Left lung (tissue), 10 donors: Measurements from ENCODE around the gene CBY2. TPM values are rescaled to one million over a fixed set of nuclear protein-coding genes. Genes with fewer than 3 reads are reported as not detected.

ENCODE experiments used
- ATAC-seq: fragments of 200-7000 bp; cut with Tn5 transposase; one replicate; pipeline ENCODE4 v1.9.1; 2020; ENCODE audit warnings: moderate library complexity
- DNase-seq, 4 donors: peaks; one replicate each; pipeline ENCODE4 v3.0.0-alpha.2; 2013 to 2020
- H3K27ac ChIP-seq, 2 donors: fragments of 200-600 bp; sonication (generic) in 1 of 2; one replicate each; pipeline versions ENCODE4 v1.5.0 to v1.8.0; 2020 to 2021
- H3K27me3 ChIP-seq, 2 donors: fragments of 200-600 bp; sonication (generic) in 1 of 2; one replicate each; pipeline versions ENCODE4 v1.5.0 to v1.8.0; 2020 to 2021
- H3K36me3 ChIP-seq, 2 donors: fragments of 200-600 bp; sonication (generic) in 1 of 2; one replicate each; pipeline versions ENCODE4 v1.5.0 to v1.8.0; 2020 to 2021
- H3K4me1 ChIP-seq, 2 donors: fragments of 200-600 bp; one replicate each; pipeline ENCODE4 v1.8.0; 2021
- H3K4me3 ChIP-seq, 2 donors: fragments of 200-600 bp; sonication (generic) in 1 of 2; one replicate each; pipeline versions ENCODE4 v1.5.0 to v1.8.0; 2020 to 2021; ENCODE audit warnings: mild to moderate bottlenecking in 1 of 2
- H3K9me3 ChIP-seq, 2 donors: fragments of 200-600 bp; sonication (generic) in 1 of 2; one replicate each; pipeline versions ENCODE4 v1.5.0 to v1.8.0; 2020 to 2021
- intact Hi-C, 2 donors: fragments of 100-400 bp; cut with DNase I; formaldehyde crosslinking; loops; one replicate each; pipeline versions ENCODE4 v1.11.2 to v1.14.2; 2022
- polyA plus RNA-seq, 6 donors: library from polyadenylated mRNA; unstranded; fragments of 120-200 nt; gene quantifications; one replicate each; pipeline ENCODE4 v1.2.1, GENCODE V29; 2013; ENCODE audit not compliant: insufficient read length in 6 of 6
- total RNA-seq, 2 donors: library from RNA; stranded (reverse); fragmentation: NEBNext Ultra II Directional; extraction: Animal tissue kit (Norgen Biotek cat#: 25700); gene quantifications; one replicate each; pipeline ENCODE4 v1.2.1, GENCODE V29; 2021
- TF ChIP-seq, protein P1 (sequence below), 2 donors: fragments of 200-600 bp; sonication (generic) in 1 of 2; IDR thresholded peaks; one replicate each; pipeline versions ENCODE4 v1.5.0 to v1.8.0; 2021; ENCODE audit warnings: antibody characterized with exemption in 2 of 2
- donor health status: DM: no; HTN: yes; CAD: no.
- donor health status: DM: no; HTN: no; CAD: no.

CBY2 gene
- total and polyA plus RNA-seq, 8 donors, result not detected

DNA sequence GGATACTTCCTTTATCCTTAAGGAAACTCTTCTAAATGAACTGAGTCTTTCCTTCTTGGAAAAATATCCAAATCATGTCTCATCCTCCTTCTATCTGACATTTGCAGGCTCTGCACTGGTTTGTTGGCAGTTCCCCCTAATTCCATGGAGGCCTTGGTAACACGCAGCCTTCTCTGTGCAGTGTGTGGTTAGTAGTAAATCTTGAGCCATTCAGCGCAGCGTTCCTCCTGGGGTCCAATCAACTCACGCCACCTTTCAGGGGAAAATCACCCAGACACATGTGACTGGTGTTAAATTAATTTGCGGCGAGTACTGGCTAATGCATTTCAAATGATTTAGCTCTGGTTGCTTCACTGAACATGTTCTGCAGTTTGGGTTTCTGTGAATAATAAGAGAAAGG, 21.0 kb upstream of the CBY2 start:
- ATAC-seq (no peak), DNase-seq (no peak)
- Histone ChIP-seq H3K4me3 (no peak overlapping the region), H3K27ac (no peak overlapping the region), H3K9me3 (no peaks in the 10 kb centered on the region), H3K27me3 (no peaks in the 10 kb centered on the region), H3K36me3 (no peaks in the 10 kb centered on the region), H3K4me1 (no peaks in the 10 kb centered on the region)
- intact Hi-C loops, result no loop called here
- TF ChIP-seq, protein P1, sequence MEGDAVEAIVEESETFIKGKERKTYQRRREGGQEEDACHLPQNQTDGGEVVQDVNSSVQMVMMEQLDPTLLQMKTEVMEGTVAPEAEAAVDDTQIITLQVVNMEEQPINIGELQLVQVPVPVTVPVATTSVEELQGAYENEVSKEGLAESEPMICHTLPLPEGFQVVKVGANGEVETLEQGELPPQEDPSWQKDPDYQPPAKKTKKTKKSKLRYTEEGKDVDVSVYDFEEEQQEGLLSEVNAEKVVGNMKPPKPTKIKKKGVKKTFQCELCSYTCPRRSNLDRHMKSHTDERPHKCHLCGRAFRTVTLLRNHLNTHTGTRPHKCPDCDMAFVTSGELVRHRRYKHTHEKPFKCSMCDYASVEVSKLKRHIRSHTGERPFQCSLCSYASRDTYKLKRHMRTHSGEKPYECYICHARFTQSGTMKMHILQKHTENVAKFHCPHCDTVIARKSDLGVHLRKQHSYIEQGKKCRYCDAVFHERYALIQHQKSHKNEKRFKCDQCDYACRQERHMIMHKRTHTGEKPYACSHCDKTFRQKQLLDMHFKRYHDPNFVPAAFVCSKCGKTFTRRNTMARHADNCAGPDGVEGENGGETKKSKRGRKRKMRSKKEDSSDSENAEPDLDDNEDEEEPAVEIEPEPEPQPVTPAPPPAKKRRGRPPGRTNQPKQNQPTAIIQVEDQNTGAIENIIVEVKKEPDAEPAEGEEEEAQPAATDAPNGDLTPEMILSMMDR (IDR thresholded peaks at IDR 0.05), result no peak

DNA sequence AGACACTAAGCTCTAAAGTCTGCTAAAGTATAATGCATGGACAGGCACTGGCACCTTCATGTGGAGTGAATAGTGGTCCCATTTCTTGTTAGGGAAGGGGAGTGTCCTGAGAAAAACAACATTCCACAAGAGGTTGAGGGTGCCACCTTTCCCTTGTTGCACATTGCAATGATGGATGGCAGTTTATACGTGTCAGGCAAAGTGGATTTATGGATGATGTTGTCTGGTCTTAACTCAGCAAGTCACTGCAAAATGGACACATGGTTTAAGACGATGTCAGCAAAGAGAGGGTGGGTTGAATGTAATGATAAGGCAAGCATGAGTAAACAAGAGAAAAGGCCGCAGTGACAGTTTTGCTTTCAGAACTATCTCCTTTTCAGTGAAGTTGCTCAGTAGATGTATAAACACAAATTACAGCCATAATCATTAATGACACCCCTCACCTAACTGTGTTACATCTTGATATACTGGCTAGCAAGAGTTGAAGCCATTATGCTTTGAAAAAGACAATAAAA, 19.6 kb upstream of the CBY2 start:
- H3K27ac ChIP-seq, result no peak overlapping the region
- H3K27me3 ChIP-seq, result no peaks in the 10 kb centered on the region
- no peaks in the 10 kb centered on the region for H3K9me3 ChIP-seq
- H3K36me3 ChIP-seq, result no peaks in the 10 kb centered on the region
- no peak for DNase-seq
- no peaks in the 10 kb centered on the region for H3K4me1 ChIP-seq
- no peak for ATAC-seq
- TF ChIP-seq, protein P1 (IDR thresholded peaks at IDR 0.05), result no peak
- intact Hi-C loops, result no loop called here
- H3K4me3 ChIP-seq, result no peak overlapping the region

DNA sequence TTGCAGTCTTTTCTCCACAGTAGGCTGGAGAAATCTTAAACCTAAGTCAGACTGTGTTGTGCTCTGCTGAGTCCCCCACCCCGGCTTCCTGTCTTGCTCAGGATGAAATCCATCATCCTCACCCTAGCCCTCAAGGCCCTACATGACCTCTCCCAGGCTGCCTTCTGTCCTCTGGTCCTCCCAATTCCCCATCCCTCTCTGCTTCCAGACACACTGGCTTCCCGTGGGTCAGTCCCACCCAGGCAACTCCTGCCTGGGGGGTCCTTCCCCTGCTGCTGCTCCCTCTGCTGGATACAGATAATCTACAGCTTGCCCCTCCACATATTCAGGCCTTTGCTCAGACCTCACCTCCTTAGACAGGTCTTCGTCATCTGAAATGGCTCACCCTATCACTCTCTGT, 18.4 kb upstream of the CBY2 start:
- Histone ChIP-seq H3K36me3 (no peaks in the 10 kb centered on the region), H3K27ac (no peak overlapping the region), H3K27me3 (no peaks in the 10 kb centered on the region), H3K9me3 (no peaks in the 10 kb centered on the region), H3K4me1 (no peaks in the 10 kb centered on the region), H3K4me3 (no peak overlapping the region)
- intact Hi-C loops, result no loop called here
- DNase-seq, result peak in 1 of 4 donors; percentile 49
- TF ChIP-seq, protein P1 (IDR thresholded peaks at IDR 0.05), result no peak
- no peak for ATAC-seq

DNA sequence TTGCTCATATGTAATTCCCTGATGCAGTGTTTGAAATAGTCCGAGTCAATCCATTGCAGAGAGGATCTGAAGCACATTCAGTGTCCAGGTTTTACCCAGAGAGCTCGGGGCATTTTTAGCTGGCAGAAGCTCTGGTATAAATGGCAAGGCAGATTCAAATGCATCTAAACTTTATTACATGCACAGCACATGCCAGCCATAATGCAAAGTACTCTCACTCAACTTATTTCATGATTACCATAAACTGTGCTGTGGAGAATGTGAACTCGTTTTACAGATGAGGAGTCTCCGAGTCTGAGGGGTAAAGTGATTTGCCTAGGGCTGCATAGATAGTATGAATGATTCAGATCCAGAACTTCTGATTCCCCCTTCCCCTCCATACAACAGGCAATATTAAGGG, 13.5 kb upstream of the CBY2 start:
- intact Hi-C loops, result no loop called here
- Histone ChIP-seq H3K36me3 (no peaks in the 10 kb centered on the region), H3K9me3 (no peaks in the 10 kb centered on the region), H3K4me1 (no peaks in the 10 kb centered on the region), H3K27me3 (no peaks in the 10 kb centered on the region), H3K27ac (no peak overlapping the region), H3K4me3 (no peak overlapping the region)
- TF ChIP-seq, protein P1 (IDR thresholded peaks at IDR 0.05), result no peak
- ATAC-seq, result no peak
- DNase-seq, result no peak

DNA sequence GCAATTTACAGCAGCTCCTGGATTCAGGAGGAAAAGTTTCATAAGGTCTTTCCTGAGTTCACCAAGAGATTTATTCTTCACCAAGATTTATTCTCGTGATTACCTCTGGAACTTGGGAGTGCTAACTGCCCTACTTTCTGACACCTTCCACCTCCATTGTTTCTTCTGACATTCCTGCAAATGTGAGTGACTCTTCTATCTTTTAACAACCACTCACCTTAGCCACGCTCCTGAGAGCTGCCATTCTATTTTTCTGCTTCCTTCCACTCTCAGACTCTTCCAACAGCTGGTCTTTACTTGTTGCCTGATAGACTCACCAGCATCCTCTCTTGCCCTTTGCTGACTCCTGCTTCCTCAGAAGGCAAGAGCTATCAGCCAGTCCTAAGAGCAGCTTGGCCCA, 11.5 kb upstream of the CBY2 start:
- Histone ChIP-seq H3K9me3 (no peaks in the 10 kb centered on the region), H3K36me3 (no peaks in the 10 kb centered on the region), H3K27ac (no peak overlapping the region), H3K27me3 (no peaks in the 10 kb centered on the region), H3K4me3 (no peak overlapping the region), H3K4me1 (peaks cover 0 to under 1% of the 10 kb centered on the region in 2 donors)
- DNase-seq (no peak), ATAC-seq (no peak)
- intact Hi-C loops, result no loop called here
- TF ChIP-seq, protein P1 (IDR thresholded peaks at IDR 0.05), result no peak
